Kidney epithelial cell (primary cell): ENCODE data around the gene TMEM108. TPM values are rescaled to one million over a fixed set of nuclear protein-coding genes. Genes with fewer than 3 reads are reported as not detected.

Source experiments
- DNase-seq: peaks from one replicate; pipeline ENCODE4 v3.0.0-alpha.2; 2010; ENCODE audit warnings: low read depth
- H3K27me3 ChIP-seq: 2 replicates; pipeline ENCODE4 v1.6.0; 2011; ENCODE audit warnings: low read length; ENCODE audit not compliant: control insufficient read depth, insufficient read depth
- H3K36me3 ChIP-seq: 2 replicates; pipeline ENCODE4 v1.5.1; 2011; ENCODE audit warnings: low read length; ENCODE audit not compliant: control insufficient read depth, insufficient read depth
- H3K4me3 ChIP-seq: 2 replicates; pipeline ENCODE4 v1.5.1; 2011; ENCODE audit warnings: low read depth, mild to moderate bottlenecking, control low read depth, low read length
- CTCF ChIP-seq: IDR thresholded peaks from 2 replicates; pipeline ENCODE4 v1.5.1; 2011; ENCODE audit warnings: mild to moderate bottlenecking, moderate library complexity, low read length, control low read depth, inconsistent platforms; ENCODE audit not compliant: insufficient read depth, poor library complexity, severe bottlenecking
- total RNA-seq: library from RNA; depleted of rRNA; stranded (reverse); fragments of >200 nt; gene quantifications from 2 replicates; pipeline ENCODE4 v1.2.3, GENCODE V29; 2015

The TMEM108 gene
- total RNA-seq, 1 donor from 2014 or later = 4.4 TPM

- H3K4me3 ChIP-seq = no peak overlapping the region
- no peak for TF ChIP-seq CTCF
- DNase-seq = no peak
- H3K27me3 ChIP-seq = no peaks in the 10 kb centered on the region
- H3K36me3 ChIP-seq = no peaks in the 10 kb centered on the region
Measured at GRCh38 chr3:133159498-133160475, 121.6 kb downstream of the TMEM108 start.

GRCh38 chr3:133161656-133162055, 123.5 kb downstream of the TMEM108 start:
- H3K27me3 ChIP-seq = no peaks in the 10 kb centered on the region

GRCh38 chr3:133162265-133162664, 124.1 kb downstream of the TMEM108 start:
- no peaks in the 10 kb centered on the region for H3K36me3 ChIP-seq
- TF ChIP-seq CTCF = no peak
- H3K27me3 ChIP-seq = no peaks in the 10 kb centered on the region
- H3K4me3 ChIP-seq = no peak overlapping the region
- DNase-seq = no peak

More at GRCh38 chr3:133161656-133162055, 123.5 kb downstream of the TMEM108 start:
- no peak overlapping the region for H3K4me3 ChIP-seq
- no peak for TF ChIP-seq CTCF
- no peak for DNase-seq
- no peaks in the 10 kb centered on the region for H3K36me3 ChIP-seq

GRCh38 chr3:133162670-133163305, 124.6 kb downstream of the TMEM108 start:
- no peak for TF ChIP-seq CTCF
- H3K4me3 ChIP-seq = no peak overlapping the region
- H3K36me3 ChIP-seq = no peaks in the 10 kb centered on the region
- no peak for DNase-seq
- H3K27me3 ChIP-seq = no peaks in the 10 kb centered on the region

GRCh38 chr3:133167340-133168024, 129.3 kb downstream of the TMEM108 start:
- no peak overlapping the region for H3K4me3 ChIP-seq
- no peaks in the 10 kb centered on the region for H3K27me3 ChIP-seq
- TF ChIP-seq CTCF = no peak
- no peak for DNase-seq
- no peaks in the 10 kb centered on the region for H3K36me3 ChIP-seq
